HG03066 (cell line): Measurements from ENCODE around the gene IMMP2L.

Experiments used
- ATAC-seq: cut with Tn5 transposase; IDR thresholded peaks from one replicate; pipeline ENCODE4 v1.9.1; 2021; ENCODE audit warnings: low read depth; ENCODE audit not compliant: unreplicated experiment

Gene IMMP2L

GRCh38 chr7:111067251-111067650 is 495.0 kb downstream of the IMMP2L start:
- ATAC-seq: no peak

GRCh38 chr7:111063166-111063565 is 499.1 kb downstream of the IMMP2L start:
- ATAC-seq: no peak

- no peak for ATAC-seq
These were observed 502.5 kb downstream of the IMMP2L start for GRCh38 chr7:111059833-111060232.

- no peak for ATAC-seq
These were observed 505.2 kb downstream of the IMMP2L start for GRCh38 chr7:111057066-111057465.

- ATAC-seq: no peak
These were observed 505.9 kb downstream of the IMMP2L start for GRCh38 chr7:111056371-111056770.

- no peak for ATAC-seq
These were observed 509.3 kb downstream of the IMMP2L start for GRCh38 chr7:111053035-111053434.

GRCh38 chr7:111051832-111052231 is 510.5 kb downstream of the IMMP2L start:
- ATAC-seq: no peak

GRCh38 chr7:111050875-111051416 is 511.3 kb downstream of the IMMP2L start:
- no peak for ATAC-seq

GRCh38 chr7:111049971-111050680 is 512.2 kb downstream of the IMMP2L start:
- no peak for ATAC-seq

- ATAC-seq: no peak
These were observed 514.7 kb downstream of the IMMP2L start for GRCh38 chr7:111047595-111047994.

GRCh38 chr7:111045449-111045848 is 516.8 kb downstream of the IMMP2L start:
- ATAC-seq: no peak

GRCh38 chr7:111043561-111043960 is 518.7 kb downstream of the IMMP2L start:
- peak; percentile 88 for ATAC-seq

- ATAC-seq: no peak
These were observed 519.5 kb downstream of the IMMP2L start for GRCh38 chr7:111042842-111043241.

GRCh38 chr7:111041577-111041976 is 520.7 kb downstream of the IMMP2L start:
- no peak for ATAC-seq

- ATAC-seq: no peak
These were observed 524.1 kb downstream of the IMMP2L start for GRCh38 chr7:111038185-111038584.

- ATAC-seq: no peak
These were observed 530.4 kb downstream of the IMMP2L start for GRCh38 chr7:111031916-111032315.

GRCh38 chr7:111030336-111030735 is 532.0 kb downstream of the IMMP2L start:
- ATAC-seq: no peak

GRCh38 chr7:111029574-111030251 is 532.6 kb downstream of the IMMP2L start:
- ATAC-seq: peak; percentile 55

- peak; percentile 6 for ATAC-seq
These were observed 533.1 kb downstream of the IMMP2L start for GRCh38 chr7:111029141-111029572.

GRCh38 chr7:111027396-111027795 is 534.9 kb downstream of the IMMP2L start:
- no peak for ATAC-seq

- ATAC-seq: no peak
These were observed 535.5 kb downstream of the IMMP2L start for GRCh38 chr7:111026806-111027205.

GRCh38 chr7:111026343-111026742 is 535.9 kb downstream of the IMMP2L start:
- ATAC-seq: no peak
